HG03571 (cell line): ENCODE data around the gene PROM2.

Experiments
- ATAC-seq: cut with Tn5 transposase; IDR thresholded peaks from one replicate; pipeline ENCODE4 v1.9.1; 2021; ENCODE audit not compliant: unreplicated experiment

PROM2 gene

DNA sequence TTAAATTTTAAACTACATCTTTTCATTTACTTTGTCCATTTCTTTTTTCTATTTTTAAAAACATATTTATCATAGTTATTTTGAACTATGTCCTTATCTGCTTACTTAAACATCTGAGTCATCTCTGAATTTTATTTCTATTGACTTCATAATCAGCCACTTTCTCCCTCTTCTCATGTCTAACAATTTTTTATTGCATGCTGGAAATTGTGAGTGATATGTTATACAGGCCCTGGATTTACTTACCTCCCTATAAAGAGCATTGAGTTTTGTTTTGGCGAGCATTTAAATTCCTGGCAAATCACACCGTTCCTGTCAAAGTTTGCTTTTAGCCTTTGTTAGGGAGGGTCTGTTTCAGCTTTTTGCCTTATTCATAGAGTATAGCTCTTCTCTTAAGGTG is 62.2 kb downstream of the PROM2 start:
- no peak for ATAC-seq

DNA sequence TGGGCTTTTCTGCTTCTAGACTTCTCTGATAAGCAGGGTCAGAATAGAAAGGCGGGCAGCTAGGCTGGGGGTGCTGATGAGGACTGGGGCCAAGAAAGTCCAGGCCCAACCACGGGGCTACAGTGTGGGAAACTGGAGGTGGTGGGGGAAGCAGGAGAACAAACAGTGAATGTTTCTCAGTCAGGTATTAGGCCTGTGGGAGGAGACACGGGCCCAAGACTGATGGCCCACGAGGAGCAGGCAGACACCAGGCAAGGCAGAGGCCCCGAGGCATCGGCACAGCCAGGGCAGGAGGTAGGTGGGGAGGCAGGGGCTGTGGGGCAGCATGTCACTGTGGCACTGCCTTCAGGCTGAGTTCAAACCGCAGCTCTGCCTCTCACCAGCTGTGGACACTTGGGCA is 63.6 kb downstream of the PROM2 start:
- no peak for ATAC-seq
